ENCODE measurements around the gene DGCR8. TPM values are rescaled to one million over a fixed set of nuclear protein-coding genes. Genes with fewer than 3 reads are reported as not detected.
"Not testable (repeated sequence)": the region's sequence is repeated elsewhere in the genome, so short reads cannot be mapped to it uniquely, and the experiment has no call there.

The DGCR8 gene
- total and polyA plus RNA-seq, 2 of the 4 experiments (the other 2 are of a cell fraction), result 16.7 to 25.3 TPM

- H2AK5ac ChIP-seq (ENCODE audit: low read depth, low read length), result no peak overlapping the region
- DNase-seq, result no peak
These were observed 79.0 kb downstream of the DGCR8 start for GRCh38 chr22:20159076-20159475.

DNA sequence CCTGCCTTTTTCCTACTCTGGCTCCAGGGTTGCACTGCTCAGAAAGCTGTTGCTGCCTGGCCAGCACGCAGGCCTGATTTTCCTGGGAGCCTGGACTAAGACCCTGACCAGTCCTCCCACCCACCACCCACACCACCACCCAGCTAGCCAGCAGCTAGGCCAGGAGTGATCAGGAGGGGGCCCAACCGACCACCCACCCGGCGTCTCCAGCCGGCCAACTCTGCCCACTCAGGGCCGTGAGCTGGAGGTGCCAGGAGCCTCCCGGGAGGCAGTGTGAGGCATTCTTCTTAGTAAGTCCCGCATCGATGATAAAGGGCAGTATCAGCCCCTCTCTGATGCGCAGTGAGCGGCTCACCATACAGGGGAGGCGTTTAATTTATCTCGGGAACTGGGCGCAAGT lies 79.5 kb downstream of the DGCR8 start:
- H3K18ac ChIP-seq (ENCODE audit: low read depth, low read length); H2BK5ac ChIP-seq (ENCODE audit: low read depth, low read length, poor library complexity, severe bottlenecking); H3K9ac ChIP-seq (ENCODE audit: low read depth, low read length); ATAC-seq (ENCODE audit: low read depth); H3K27ac ChIP-seq (ENCODE audit: insufficient read depth, low read length); H3K9me1 ChIP-seq (ENCODE audit: insufficient read depth, low read length); H2AK9ac ChIP-seq (replicated peaks; ENCODE audit: low read depth, low read length, poor library complexity); CTCF ChIA-PET; H4K91ac ChIP-seq (ENCODE audit: insufficient read depth, low read depth, low read length); H3K4me2 ChIP-seq (ENCODE audit: low read depth, low read length); H4K8ac ChIP-seq (ENCODE audit: low read depth in 2 of 2, low read length in 2 of 2); H2BK15ac ChIP-seq (ENCODE audit: low read depth, low read length); H2BK20ac ChIP-seq (ENCODE audit: low read depth, low read length); DNase-seq; H3K79me1 ChIP-seq (ENCODE audit: low read depth in 1 of 2, low read length in 2 of 2); H3K4me1 ChIP-seq (ENCODE audit: control insufficient read depth, insufficient read depth, low read length); H3K9me3 ChIP-seq (ENCODE audit: control insufficient read depth, insufficient read depth, low read length); POLR2A ChIA-PET (ENCODE audit: unreplicated experiment); H2BK120ac ChIP-seq (ENCODE audit: low read depth, low read length); H4K20me1 ChIP-seq (ENCODE audit: insufficient read depth, low read length); H2AK5ac ChIP-seq (ENCODE audit: low read depth, low read length); H3K56ac ChIP-seq (ENCODE audit: extremely low read depth, insufficient read depth, low read length); H2AFZ ChIP-seq (replicated peaks; ENCODE audit: low read length, poor library complexity); H3K36me3 ChIP-seq (ENCODE audit: control insufficient read depth, insufficient read depth, low read length); H3K4me3 ChIP-seq (ENCODE audit: insufficient read depth, low read depth, low read length); H3K23ac ChIP-seq (ENCODE audit: low read depth, low read length); H4K5ac ChIP-seq (ENCODE audit: low read depth, low read length); H3K14ac ChIP-seq (replicated peaks; ENCODE audit: low read depth, low read length); H3K4ac ChIP-seq (ENCODE audit: low read depth, low read length); dilution Hi-C loops (cut with HindIII; ENCODE audit: low sequenced_read_pairs, unreplicated experiment); BruUV-seq (replicated peaks): not testable (repeated sequence)
- in situ Hi-C loops (cut with MboI; ENCODE audit: low sequenced_read_pairs), result loop anchor here (5.0 to 10.0 kb wide), 2 partner anchors 133 to 295 kb away; no protein-coding TSS in a partner anchor
- peaks cover 13% of the 10 kb centered on the region for H3K27me3 ChIP-seq (ENCODE audit: control insufficient read depth, insufficient read depth, low read length)
- WGBS, 2 experiments (ENCODE audit: extremely low coverage in 2 of 2, insufficient read length in 1 of 2), result no CpG with 5 or more reads among the region's 14 CpGs
- intact Hi-C loops (cut with micrococcal nuclease), result loop anchor here (5.0 kb wide), 1 partner anchor 298 kb away; no protein-coding TSS in a partner anchor

More at GRCh38 chr22:20159076-20159475, 79.0 kb downstream of the DGCR8 start:
- Histone ChIP-seq H3K9me3 (ENCODE audit: control insufficient read depth, insufficient read depth, low read length) (no peaks in the 10 kb centered on the region), H2AFZ (replicated peaks; ENCODE audit: low read length, poor library complexity) (no peak overlapping the region), H3K9me1 (ENCODE audit: insufficient read depth, low read length) (no peaks in the 10 kb centered on the region), H2BK5ac (ENCODE audit: low read depth, low read length, poor library complexity, severe bottlenecking) (no peak overlapping the region), H3K14ac (replicated peaks; ENCODE audit: low read depth, low read length) (no peak overlapping the region), H4K5ac (ENCODE audit: low read depth, low read length) (no peak overlapping the region), H2BK120ac (ENCODE audit: low read depth, low read length) (no peak overlapping the region), H3K18ac (ENCODE audit: low read depth, low read length) (no peak overlapping the region), H2AK9ac (replicated peaks; ENCODE audit: low read depth, low read length, poor library complexity) (no peak overlapping the region), H3K4me2 (ENCODE audit: low read depth, low read length) (no peak overlapping the region), H3K9ac (ENCODE audit: low read depth, low read length) (no peak overlapping the region), H2BK20ac (ENCODE audit: low read depth, low read length) (no peak overlapping the region), H4K91ac (ENCODE audit: insufficient read depth, low read depth, low read length) (no peak overlapping the region), H3K4ac (ENCODE audit: low read depth, low read length) (no peak overlapping the region), H4K20me1 (ENCODE audit: insufficient read depth, low read length) (peaks cover 6% of the 10 kb centered on the region; the same call in 1 of the 2 replicates), H4K8ac (ENCODE audit: low read depth in 2 of 2, low read length in 2 of 2) (no peak overlapping the region), H3K56ac (ENCODE audit: extremely low read depth, insufficient read depth, low read length) (no peak overlapping the region), H2BK15ac (ENCODE audit: low read depth, low read length) (no peak overlapping the region), H3K4me1 (ENCODE audit: control insufficient read depth, insufficient read depth, low read length) (peaks cover 2% of the 10 kb centered on the region; the same call in 1 of the 2 replicates), H3K79me1 (ENCODE audit: low read depth in 1 of 2, low read length in 2 of 2) (no peaks in the 10 kb centered on the region), H3K23ac (ENCODE audit: low read depth, low read length) (no peak overlapping the region), H3K4me3 (ENCODE audit: insufficient read depth, low read depth, low read length) (no peak overlapping the region), H3K27me3 (ENCODE audit: control insufficient read depth, insufficient read depth, low read length) (peaks cover 13% of the 10 kb centered on the region), H3K36me3 (ENCODE audit: control insufficient read depth, insufficient read depth, low read length) (no peaks in the 10 kb centered on the region), H3K27ac (ENCODE audit: insufficient read depth, low read length) (no peak overlapping the region)
- intact Hi-C loops (cut with micrococcal nuclease) (loop anchor here (5.0 kb wide), 1 partner anchor 298 kb away; no protein-coding TSS in a partner anchor), dilution Hi-C loops (cut with HindIII; ENCODE audit: low sequenced_read_pairs, unreplicated experiment) (no loop called here), in situ Hi-C loops (cut with MboI; ENCODE audit: low sequenced_read_pairs) (loop anchor here (5.0 to 10.0 kb wide), 2 partner anchors 133 to 296 kb away; no protein-coding TSS in a partner anchor)
- WGBS, 2 experiments (ENCODE audit: extremely low coverage in 2 of 2, insufficient read length in 1 of 2), result no CpG with 5 or more reads among the region's 9 CpGs
- ChIA-PET POLR2A (ENCODE audit: unreplicated experiment) (no interaction called here), CTCF (no interaction called here)
- no TSS peak for BruUV-seq (replicated peaks)
- TF ChIP-seq FOS (IDR thresholded peaks at IDR 0.05; ENCODE audit: low read depth, low read length), result no peak
- TF ChIP-seq CHD1 (IDR thresholded peaks at IDR 0.05; ENCODE audit: low read depth, low read length), result no peak
- TF ChIP-seq RFX5 (IDR thresholded peaks at IDR 0.05; ENCODE audit: low read depth, low read length), result no peak
- TF ChIP-seq MAZ (IDR thresholded peaks at IDR 0.05; ENCODE audit: borderline replicate concordance, low read depth, low read length), result no peak
- no peak for TF ChIP-seq CEBPB (IDR thresholded peaks at IDR 0.05; ENCODE audit: low read depth, low read length)
- TF ChIP-seq, protein P1, sequence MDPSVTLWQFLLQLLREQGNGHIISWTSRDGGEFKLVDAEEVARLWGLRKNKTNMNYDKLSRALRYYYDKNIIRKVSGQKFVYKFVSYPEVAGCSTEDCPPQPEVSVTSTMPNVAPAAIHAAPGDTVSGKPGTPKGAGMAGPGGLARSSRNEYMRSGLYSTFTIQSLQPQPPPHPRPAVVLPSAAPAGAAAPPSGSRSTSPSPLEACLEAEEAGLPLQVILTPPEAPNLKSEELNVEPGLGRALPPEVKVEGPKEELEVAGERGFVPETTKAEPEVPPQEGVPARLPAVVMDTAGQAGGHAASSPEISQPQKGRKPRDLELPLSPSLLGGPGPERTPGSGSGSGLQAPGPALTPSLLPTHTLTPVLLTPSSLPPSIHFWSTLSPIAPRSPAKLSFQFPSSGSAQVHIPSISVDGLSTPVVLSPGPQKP (IDR thresholded peaks at IDR 0.05; ENCODE audit: borderline replicate concordance, low read depth, low read length), result no peak
- no peak for TF ChIP-seq SMC3 (IDR thresholded peaks at IDR 0.05; ENCODE audit: low read depth, low read length)
- no peak for ATAC-seq (ENCODE audit: low read depth)
